Activated CD8-positive, alpha-beta T cell treated with anti-CD3 and anti-CD28 coated beads, Interleukin-2, amount 10 ng/mL, durations not matched to agents 7 days and 5 days (primary cell): ENCODE data around the gene FAM76A. TPM values are rescaled to one million over a fixed set of nuclear protein-coding genes. Genes with fewer than 3 reads are reported as not detected.
"Not testable (repeated sequence)": the region's sequence is repeated elsewhere in the genome, so short reads cannot be mapped to it uniquely, and the experiment has no call there.

ENCODE experiments used
- ATAC-seq: fragments of 150-1000 bp; cut with Tn5 transposase; one replicate; pipeline ENCODE4 v1.10.0; 2021; ENCODE audit warnings: moderate library complexity
- CTCF ChIA-PET: fragments of 350-600 bp; sonication (Branson Sonifier 250); formaldehyde crosslinking; loops from one replicate; lab custom pipeline; 2021; ENCODE audit warnings: antibody characterized with exemption; lab: Charles Lee
- POLR2A ChIA-PET: fragments of 350-600 bp; sonication (Branson Sonifier 250); formaldehyde crosslinking; loops from one replicate; lab custom pipeline; 2021; ENCODE audit warnings: antibody characterized with exemption; lab: Charles Lee
- DNase-seq: peaks from one replicate; pipeline ENCODE4 v3.0.0-alpha.2; 2020
- H3K27ac Mint-ChIP-seq: one replicate; pipeline ENCODE4 v1.8.0; 2021; ENCODE audit warnings: mild to moderate bottlenecking, mixed read lengths
- H3K27me3 Mint-ChIP-seq: one replicate; pipeline ENCODE4 v1.8.0; 2021; ENCODE audit warnings: low read depth, mixed read lengths
- H3K36me3 Mint-ChIP-seq: one replicate; pipeline ENCODE4 v1.8.0; 2021; ENCODE audit warnings: low read depth, mixed read lengths
- H3K4me1 Mint-ChIP-seq: one replicate; pipeline ENCODE4 v1.8.0; 2021; ENCODE audit warnings: low read depth, mixed read lengths
- H3K4me3 Mint-ChIP-seq: one replicate; pipeline ENCODE4 v1.8.0; 2021; ENCODE audit warnings: mild to moderate bottlenecking, mixed read lengths
- H3K9me3 Mint-ChIP-seq: one replicate; pipeline ENCODE4 v1.8.0; 2022; ENCODE audit warnings: mixed read lengths; ENCODE audit not compliant: insufficient read depth
- total RNA-seq, 2 experiments: library from RNA; stranded (reverse); gene quantifications; one replicate each; pipeline ENCODE4 v1.2.3, GENCODE V29; 2021

The FAM76A gene
- total RNA-seq, 2 experiments from 2014 or later = 14.6 to 17.5 TPM

DNA sequence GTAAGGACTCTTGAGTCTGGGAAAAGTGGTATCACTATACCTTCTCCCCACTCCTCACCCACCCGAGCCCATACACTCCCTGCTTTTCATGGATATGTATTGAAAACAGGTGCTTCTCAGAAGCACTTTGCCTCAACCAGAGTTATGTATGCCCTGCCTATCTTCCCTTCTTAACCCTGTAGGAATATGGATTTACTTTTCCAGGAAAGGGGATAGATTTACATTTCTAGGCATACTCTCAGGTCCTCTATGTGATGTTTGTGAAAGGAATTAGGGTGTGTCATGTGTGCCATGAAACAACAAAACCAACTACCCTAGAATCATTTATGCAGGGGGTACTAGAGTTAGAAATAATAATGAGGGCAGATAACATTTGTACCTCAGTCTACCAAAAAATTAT is 36.3 kb downstream of the FAM76A start:
- no peak overlapping the region for H3K27ac Mint-ChIP-seq
- H3K36me3 Mint-ChIP-seq = peaks cover 16% of the 10 kb centered on the region
- H3K4me3 Mint-ChIP-seq = no peak overlapping the region
- no peaks in the 10 kb centered on the region for H3K4me1 Mint-ChIP-seq
- H3K27me3 Mint-ChIP-seq = no peaks in the 10 kb centered on the region
- ChIA-PET POLR2A (no interaction called here), CTCF (no interaction called here)
- no peaks in the 10 kb centered on the region for H3K9me3 Mint-ChIP-seq
- ATAC-seq (no peak), DNase-seq (no peak)

- ChIA-PET CTCF (no interaction called here), POLR2A (no interaction called here)
- no peaks in the 10 kb centered on the region for H3K9me3 Mint-ChIP-seq
- no peaks in the 10 kb centered on the region for H3K27me3 Mint-ChIP-seq
- peaks cover 13% of the 10 kb centered on the region for H3K36me3 Mint-ChIP-seq
- DNase-seq (no peak), ATAC-seq (no peak)
- no peak overlapping the region for H3K4me3 Mint-ChIP-seq
- no peak overlapping the region for H3K27ac Mint-ChIP-seq
- H3K4me1 Mint-ChIP-seq = no peaks in the 10 kb centered on the region
Measured at GRCh38 chr1:27763358-27763757, 37.6 kb downstream of the FAM76A start.

- H3K4me1 Mint-ChIP-seq = peaks cover 24% of the 10 kb centered on the region
- H3K36me3 Mint-ChIP-seq = peaks cover 2% of the 10 kb centered on the region
- no peak overlapping the region for H3K4me3 Mint-ChIP-seq
- POLR2A ChIA-PET = no interaction called here
- no peaks in the 10 kb centered on the region for H3K9me3 Mint-ChIP-seq
- H3K27me3 Mint-ChIP-seq = no peaks in the 10 kb centered on the region
- no peak for DNase-seq
- H3K27ac Mint-ChIP-seq = no peak overlapping the region
- CTCF ChIA-PET = interaction anchor here (3.3 kb wide), 1 partner anchor 45 kb away, joined by 31 read pairs; the partner anchor contains the start of gene FAM76A
- ATAC-seq = no peak
Measured at GRCh38 chr1:27770293-27770830, 44.6 kb downstream of the FAM76A start.

DNA sequence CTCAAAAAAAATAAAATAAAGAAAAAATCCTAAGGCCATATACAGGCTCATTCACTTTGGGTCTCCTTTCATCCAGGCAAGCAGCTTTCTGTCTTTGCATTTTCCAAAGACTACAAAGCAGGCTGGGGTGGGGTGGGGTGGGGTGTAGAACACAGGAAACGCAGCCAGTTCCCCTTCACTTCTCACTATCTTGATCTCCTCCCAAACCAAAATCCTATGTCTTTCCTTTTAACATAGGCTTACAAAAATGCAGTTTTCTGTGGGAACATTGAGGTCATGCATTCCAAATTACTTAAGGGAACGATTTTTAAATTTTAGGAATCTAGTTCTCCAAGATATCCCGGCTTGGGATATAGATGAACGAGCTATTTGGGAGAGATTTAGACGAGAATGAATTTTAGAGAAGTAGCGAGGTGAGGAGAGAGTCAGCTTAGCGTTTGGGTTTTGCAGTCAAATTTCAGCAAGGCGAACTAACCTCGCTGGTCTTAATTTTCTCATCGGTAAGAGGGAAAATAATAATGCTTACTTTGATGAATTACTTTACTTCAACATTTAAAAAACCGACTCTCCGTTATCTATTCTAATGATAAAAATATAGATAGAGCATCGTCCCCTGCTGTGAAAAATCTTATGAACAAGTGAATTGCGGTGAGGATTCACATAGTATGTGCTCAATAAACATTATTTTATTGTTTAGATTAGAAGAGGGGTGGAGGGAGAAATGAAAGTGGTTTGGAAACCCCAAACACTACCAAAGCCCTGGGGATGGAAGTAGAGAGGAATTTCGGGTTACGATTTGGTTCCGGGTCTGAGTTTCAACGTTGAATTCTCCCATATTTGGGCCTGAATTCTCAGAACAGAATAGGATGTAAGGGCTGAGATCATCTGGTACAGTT is 46.5 kb downstream of the FAM76A start:
- Mint-ChIP-seq H3K4me3 (peak overlapping the region; percentile 96), H3K27me3 (no peaks in the 10 kb centered on the region), H3K9me3 (no peaks in the 10 kb centered on the region), H3K4me1 (peaks cover 30% of the 10 kb centered on the region), H3K36me3 (peaks cover 11% of the 10 kb centered on the region), H3K27ac (peak overlapping the region; percentile 93)
- POLR2A ChIA-PET = interaction anchor here (0.6 to 3.5 kb wide), 11 partner anchors 47 to 1462 kb away, joined by 3 to 27 read pairs (median 5); partner anchors contain the start of genes FAM76A and IFI6
- no peak for ATAC-seq
- no peak for DNase-seq
- CTCF ChIA-PET = interaction anchor here (0.7 to 3.7 kb wide), 13 partner anchors 13 to 449 kb away, joined by 3 to 31 read pairs (median 4); partner anchors contain the start of genes EYA3, FAM76A and IFI6

DNA sequence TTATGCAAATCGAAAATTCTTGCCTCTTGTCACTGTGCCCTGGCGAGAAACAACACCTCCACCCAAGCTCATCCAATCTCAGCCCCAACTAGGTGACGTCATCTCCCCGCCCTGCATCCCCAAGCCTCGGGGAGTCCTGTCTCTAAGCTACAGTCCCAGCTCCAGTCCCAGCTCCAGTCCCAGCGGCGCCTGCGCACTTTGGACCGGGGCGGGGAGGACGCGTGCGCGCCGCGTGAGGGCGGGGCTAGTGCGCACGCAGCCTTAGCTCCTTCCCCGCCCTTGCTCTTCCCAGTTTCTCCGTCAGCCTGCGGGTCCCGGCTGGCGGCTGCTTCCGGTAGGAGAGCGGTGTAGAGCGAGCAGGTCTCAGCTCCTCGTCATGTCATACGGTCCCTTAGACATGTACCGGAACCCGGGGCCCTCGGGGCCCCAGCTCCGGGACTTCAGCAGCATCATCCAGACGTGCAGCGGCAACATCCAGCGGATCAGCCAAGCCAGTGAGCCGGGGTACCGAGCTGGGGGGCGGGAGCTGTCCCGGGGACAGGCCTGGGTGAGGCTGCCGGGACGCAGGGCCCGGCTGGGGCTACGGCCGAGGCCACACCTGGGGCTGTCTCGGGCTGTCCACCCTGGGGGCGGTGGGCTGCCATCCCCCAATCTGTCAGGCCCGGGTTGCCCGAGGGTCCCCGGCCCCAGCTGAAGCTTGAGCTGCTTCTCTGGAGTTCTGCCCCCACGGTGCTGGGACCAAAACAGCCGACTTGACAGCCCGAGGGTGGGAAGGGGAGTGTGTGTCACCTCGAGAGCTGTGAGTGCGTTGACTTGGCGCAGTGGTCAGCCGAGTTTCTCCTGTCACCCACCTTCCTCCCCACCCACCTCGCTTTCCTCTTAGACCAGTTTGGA is 47.4 kb downstream of the FAM76A start, which contains the start of gene STX12:
STX12 (plus strand) TSS at position 288 of the 894 bp plus-strand sequence; CDS start at position 377, 89 bp downstream.
- peak within 1 kb of the TSS; percentile 97 for H3K27ac Mint-ChIP-seq
- H3K36me3 Mint-ChIP-seq = peaks cover 11% of the 10 kb centered on the region
- POLR2A ChIA-PET = interaction anchor here (0.6 to 3.5 kb wide), 12 partner anchors 47 to 1463 kb away, joined by 3 to 27 read pairs (median 4); partner anchors contain the start of genes ATP5IF1, FAM76A and IFI6
- peak within 1 kb of the TSS; percentile 96 for H3K4me3 Mint-ChIP-seq
- peaks cover 30% of the 10 kb centered on the region for H3K4me1 Mint-ChIP-seq
- DNase-seq = peak; percentile 100
- H3K9me3 Mint-ChIP-seq = no peaks in the 10 kb centered on the region
- peak; percentile 99 for ATAC-seq
- no peaks in the 10 kb centered on the region for H3K27me3 Mint-ChIP-seq
- CTCF ChIA-PET = interaction anchor here (0.7 to 3.7 kb wide), 16 partner anchors 10 to 476 kb away, joined by 3 to 31 read pairs (median 4); partner anchors contain the start of genes EYA3, FAM76A and IFI6

GRCh38 chr1:27773826-27774445 is 48.2 kb downstream of the FAM76A start:
- ChIA-PET POLR2A (interaction anchor here (0.7 to 3.5 kb wide), 7 partner anchors 48 to 462 kb away, joined by 3 to 27 read pairs (median 6); partner anchors contain the start of genes ATP5IF1, FAM76A and IFI6), CTCF (interaction anchor here (0.8 to 3.7 kb wide), 9 partner anchors 9 to 475 kb away, joined by 3 to 31 read pairs (median 3); partner anchors contain the start of genes FAM76A and IFI6)
- ATAC-seq (no peak), DNase-seq (no peak)
- H3K27ac Mint-ChIP-seq = peak overlapping the region; percentile 97
- H3K4me1 Mint-ChIP-seq = peaks cover 30% of the 10 kb centered on the region
- H3K4me3 Mint-ChIP-seq = peak overlapping the region; percentile 96
- H3K27me3 Mint-ChIP-seq = no peaks in the 10 kb centered on the region
- no peaks in the 10 kb centered on the region for H3K9me3 Mint-ChIP-seq
- H3K36me3 Mint-ChIP-seq = peaks cover 11% of the 10 kb centered on the region

GRCh38 chr1:27774654-27775053 is 48.9 kb downstream of the FAM76A start:
- Mint-ChIP-seq H3K9me3 (no peaks in the 10 kb centered on the region), H3K27me3 (no peaks in the 10 kb centered on the region), H3K36me3 (peaks cover 11% of the 10 kb centered on the region), H3K4me1 (peaks cover 30% of the 10 kb centered on the region), H3K27ac (no peak overlapping the region), H3K4me3 (no peak overlapping the region)
- ChIA-PET POLR2A (interaction anchor here (0.7 to 2.1 kb wide), 2 partner anchors 76 to 130 kb away, joined by 3 to 5 read pairs; no protein-coding TSS in a partner anchor), CTCF (interaction anchor here (0.9 to 3.7 kb wide), 3 partner anchors 8 to 105 kb away, joined by 3 to 30 read pairs (median 4); partner anchors contain the start of gene IFI6)
- DNase-seq (no peak), ATAC-seq (no peak)

- H3K4me1 Mint-ChIP-seq = peaks cover 30% of the 10 kb centered on the region
- ATAC-seq, H3K27ac Mint-ChIP-seq, H3K9me3 Mint-ChIP-seq, POLR2A ChIA-PET, H3K27me3 Mint-ChIP-seq, H3K4me3 Mint-ChIP-seq, DNase-seq: not testable (repeated sequence)
- H3K36me3 Mint-ChIP-seq = peaks cover 11% of the 10 kb centered on the region
- CTCF ChIA-PET = interaction anchor here (0.6 to 3.7 kb wide), 2 partner anchors 106 to 479 kb away, joined by 3 to 30 read pairs; no protein-coding TSS in a partner anchor
Measured at GRCh38 chr1:27775336-27775735, 49.6 kb downstream of the FAM76A start.

GRCh38 chr1:27776276-27776675 is 50.5 kb downstream of the FAM76A start:
- H3K4me3 Mint-ChIP-seq, POLR2A ChIA-PET, H3K27ac Mint-ChIP-seq, DNase-seq, H3K27me3 Mint-ChIP-seq, H3K9me3 Mint-ChIP-seq, ATAC-seq: not testable (repeated sequence)
- H3K36me3 Mint-ChIP-seq = peaks cover 11% of the 10 kb centered on the region
- CTCF ChIA-PET = interaction anchor here (1.4 kb wide), 1 partner anchor 51 kb away, joined by 5 read pairs; the partner anchor contains the start of gene FAM76A
- H3K4me1 Mint-ChIP-seq = peaks cover 30% of the 10 kb centered on the region

- Mint-ChIP-seq H3K9me3 (no peaks in the 10 kb centered on the region), H3K36me3 (peaks cover 11% of the 10 kb centered on the region), H3K27me3 (no peaks in the 10 kb centered on the region), H3K27ac (no peak overlapping the region), H3K4me3 (no peak overlapping the region), H3K4me1 (peaks cover 20% of the 10 kb centered on the region)
- ATAC-seq (no peak), DNase-seq (no peak)
- ChIA-PET CTCF (no interaction called here), POLR2A (no interaction called here)
Measured at GRCh38 chr1:27778056-27778455, 52.3 kb downstream of the FAM76A start.
